ENCODE results near the gene GAK. TPM values are rescaled to one million over a fixed set of nuclear protein-coding genes. Genes with fewer than 3 reads are reported as not detected.

The GAK gene
- total RNA-seq, 1 experiment from 2014 or later = 117 TPM

DNA sequence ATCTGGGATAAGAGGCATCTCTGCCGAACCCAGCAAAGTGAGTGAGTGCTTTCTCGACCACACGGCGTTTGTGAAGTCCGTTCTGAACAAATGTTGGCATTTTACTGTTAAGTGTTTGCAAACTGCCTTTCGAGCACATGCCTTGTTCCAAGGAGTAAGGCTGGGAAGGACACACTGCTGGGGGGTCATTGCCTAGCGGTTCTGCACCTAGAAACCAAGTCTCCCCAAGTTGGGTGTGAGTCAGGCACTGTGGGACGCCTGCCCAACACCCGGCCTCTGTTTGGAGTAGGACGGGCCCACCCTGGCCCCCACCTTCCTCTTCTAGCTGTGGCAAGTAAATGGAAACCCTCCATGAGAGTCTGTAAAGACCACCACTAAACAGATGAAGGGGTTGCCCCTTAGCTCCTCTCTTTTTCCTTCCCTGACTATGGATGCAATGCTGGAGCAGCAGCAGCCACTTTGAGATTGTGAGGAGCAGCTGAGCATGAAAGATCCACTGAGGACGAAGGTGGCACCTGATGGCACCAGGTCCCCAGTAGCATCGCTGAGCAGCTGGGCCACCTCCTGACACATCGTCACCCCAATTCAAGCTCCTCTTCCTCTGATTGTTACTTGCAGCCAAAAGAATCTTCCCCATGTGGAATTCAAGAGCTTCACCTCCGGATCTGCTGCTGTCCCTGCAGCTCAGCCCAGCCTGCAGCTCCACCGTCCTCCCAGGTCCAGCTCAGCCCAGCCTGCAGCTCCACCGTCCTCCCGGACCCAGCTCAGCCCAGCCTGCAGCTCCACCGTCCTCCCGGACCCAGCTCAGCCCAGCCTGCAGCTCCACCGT is 112.5 kb downstream of the GAK start:
- Histone ChIP-seq H3K4me3 (ENCODE audit: low read length) (no peak overlapping the region), H2AFZ (ENCODE audit: low read length) (no peak overlapping the region), H3K79me2 (ENCODE audit: low read length) (no peaks in the 10 kb centered on the region), H4K20me1 (ENCODE audit: low read length) (no peaks in the 10 kb centered on the region), H3K36me3 (ENCODE audit: low read depth, low read length) (no peaks in the 10 kb centered on the region), H3K4me2 (ENCODE audit: low read length) (no peak overlapping the region), H3K9me3 (ENCODE audit: low read length) (no peaks in the 10 kb centered on the region), H3K9ac (ENCODE audit: low read length) (no peak overlapping the region), H3K27me3 (ENCODE audit: low read length) (peaks cover 4% of the 10 kb centered on the region; the same call in 1 of the 2 replicates), H3K9me2 (replicated peaks; ENCODE audit: low read length) (no peaks in the 10 kb centered on the region), H3K27ac (ENCODE audit: low read length) (no peak overlapping the region), H3F3A (ENCODE audit: low read length, unreplicated experiment) (no peaks in the 10 kb centered on the region), H3K4me1 (ENCODE audit: insufficient read depth, low read length) (no peaks in the 10 kb centered on the region)
- POLR2A ChIA-PET (ENCODE audit: unreplicated experiment) = no interaction called here
- CTCF ChIA-PET = no interaction called here
- ATAC-seq (no peak), DNase-seq (no peak)
- no TSS peak for BruUV-seq (replicated peaks)
- TF ChIP-seq EZH2 (IDR thresholded peaks at IDR 0.05; ENCODE audit: low read length, unreplicated experiment) (no peak), EZH2phosphoT487 (IDR thresholded peaks at IDR 0.05; ENCODE audit: borderline replicate concordance, low read length) (no peak)
- TF ChIP-seq, protein P1, sequence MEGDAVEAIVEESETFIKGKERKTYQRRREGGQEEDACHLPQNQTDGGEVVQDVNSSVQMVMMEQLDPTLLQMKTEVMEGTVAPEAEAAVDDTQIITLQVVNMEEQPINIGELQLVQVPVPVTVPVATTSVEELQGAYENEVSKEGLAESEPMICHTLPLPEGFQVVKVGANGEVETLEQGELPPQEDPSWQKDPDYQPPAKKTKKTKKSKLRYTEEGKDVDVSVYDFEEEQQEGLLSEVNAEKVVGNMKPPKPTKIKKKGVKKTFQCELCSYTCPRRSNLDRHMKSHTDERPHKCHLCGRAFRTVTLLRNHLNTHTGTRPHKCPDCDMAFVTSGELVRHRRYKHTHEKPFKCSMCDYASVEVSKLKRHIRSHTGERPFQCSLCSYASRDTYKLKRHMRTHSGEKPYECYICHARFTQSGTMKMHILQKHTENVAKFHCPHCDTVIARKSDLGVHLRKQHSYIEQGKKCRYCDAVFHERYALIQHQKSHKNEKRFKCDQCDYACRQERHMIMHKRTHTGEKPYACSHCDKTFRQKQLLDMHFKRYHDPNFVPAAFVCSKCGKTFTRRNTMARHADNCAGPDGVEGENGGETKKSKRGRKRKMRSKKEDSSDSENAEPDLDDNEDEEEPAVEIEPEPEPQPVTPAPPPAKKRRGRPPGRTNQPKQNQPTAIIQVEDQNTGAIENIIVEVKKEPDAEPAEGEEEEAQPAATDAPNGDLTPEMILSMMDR (conservative IDR thresholded peaks at IDR 0.05; ENCODE audit: low read depth, low read length) = no peak
- intact Hi-C loops (cut with micrococcal nuclease) = no loop called here

DNA sequence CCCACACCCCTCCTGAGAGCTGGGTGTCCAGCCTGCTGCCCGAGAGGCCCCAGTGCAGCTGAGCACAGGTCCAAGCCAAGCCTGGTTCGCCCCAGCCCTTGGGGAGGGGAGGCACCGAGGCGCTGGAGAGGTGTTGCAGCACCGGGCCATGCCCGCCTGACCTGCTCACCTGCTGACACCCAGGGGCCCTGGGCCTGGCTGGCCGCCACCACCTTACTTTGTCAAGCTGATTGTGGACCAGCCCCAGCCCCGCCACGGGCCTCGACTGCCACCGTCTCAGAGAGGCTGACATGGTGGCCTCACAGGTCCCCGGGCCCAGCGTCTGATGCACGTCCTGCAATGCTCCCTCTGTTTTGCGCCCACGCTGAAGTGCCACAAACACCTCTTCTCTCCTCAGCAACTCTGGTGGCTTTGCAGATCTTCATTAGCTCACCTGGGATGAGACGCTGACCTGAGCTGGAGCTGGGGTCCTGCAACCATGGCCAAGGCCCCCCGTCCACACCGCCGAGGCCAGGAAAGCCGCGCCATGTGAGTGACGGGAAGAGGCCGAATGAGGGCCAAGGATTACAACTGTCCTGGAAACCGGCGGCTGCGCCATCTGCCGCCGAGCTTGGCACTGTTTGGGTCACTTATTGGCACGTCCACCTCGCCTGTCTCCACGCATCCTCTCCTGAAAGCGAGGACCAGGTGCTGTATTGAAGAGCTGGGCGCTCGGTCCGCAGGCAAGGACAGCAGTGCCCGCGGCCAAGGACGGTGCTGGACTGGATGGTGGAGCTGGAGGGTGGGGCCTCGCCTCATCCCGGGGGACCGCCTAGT is 113.8 kb downstream of the GAK start:
- no peaks in the 10 kb centered on the region for H3F3A ChIP-seq (ENCODE audit: low read length, unreplicated experiment)
- no peak overlapping the region for H3K4me2 ChIP-seq (ENCODE audit: low read length)
- ChIA-PET CTCF (no interaction called here), POLR2A (ENCODE audit: unreplicated experiment) (no interaction called here)
- intact Hi-C loops (cut with micrococcal nuclease) = no loop called here
- H3K4me3 ChIP-seq (ENCODE audit: low read length) = no peak overlapping the region
- no peak for DNase-seq
- peaks cover 4% of the 10 kb centered on the region; the same call in 1 of the 2 replicates for H3K27me3 ChIP-seq (ENCODE audit: low read length)
- H3K36me3 ChIP-seq (ENCODE audit: low read depth, low read length) = no peaks in the 10 kb centered on the region
- no peaks in the 10 kb centered on the region for H3K9me3 ChIP-seq (ENCODE audit: low read length)
- H4K20me1 ChIP-seq (ENCODE audit: low read length) = no peaks in the 10 kb centered on the region
- TF ChIP-seq, protein P1 (conservative IDR thresholded peaks at IDR 0.05; ENCODE audit: low read depth, low read length) = no peak
- TF ChIP-seq EZH2phosphoT487 (IDR thresholded peaks at IDR 0.05; ENCODE audit: borderline replicate concordance, low read length) (no peak), EZH2 (IDR thresholded peaks at IDR 0.05; ENCODE audit: low read length, unreplicated experiment) (no peak)
- H3K79me2 ChIP-seq (ENCODE audit: low read length) = no peaks in the 10 kb centered on the region
- H2AFZ ChIP-seq (ENCODE audit: low read length) = no peak overlapping the region
- no peaks in the 10 kb centered on the region for H3K9me2 ChIP-seq (replicated peaks; ENCODE audit: low read length)
- ATAC-seq = no peak
- BruUV-seq (replicated peaks) = no TSS peak
- H3K4me1 ChIP-seq (ENCODE audit: insufficient read depth, low read length) = no peaks in the 10 kb centered on the region
- no peak overlapping the region for H3K9ac ChIP-seq (ENCODE audit: low read length)
- no peak overlapping the region for H3K27ac ChIP-seq (ENCODE audit: low read length)
